Cardiac fibroblast (primary cell): ENCODE measurements around the gene GGNBP2.

Experiments
- DNase-seq, 2 donors: peaks; one replicate each; pipeline versions ENCODE4 v3.0.0 to v3.0.0-alpha.2; 2010; ENCODE audit warnings: low read depth in 2 of 2
- H3K4me3 ChIP-seq, 2 donors: replicated peaks in 1 of 2; 1 replicate in 1 of 2; 2 replicates in 1 of 2; pipeline ENCODE4 v1.5.1; 2011; ENCODE audit warnings: low read depth in 2 of 2, low read length in 2 of 2, mild to moderate bottlenecking in 2 of 2, moderate library complexity in 1 of 2
- CTCF ChIP-seq: IDR thresholded peaks from one replicate; pipeline ENCODE4 v1.5.1; 2011; ENCODE audit warnings: low read depth, mild to moderate bottlenecking, low read length, inconsistent platforms

GGNBP2 gene

DNA sequence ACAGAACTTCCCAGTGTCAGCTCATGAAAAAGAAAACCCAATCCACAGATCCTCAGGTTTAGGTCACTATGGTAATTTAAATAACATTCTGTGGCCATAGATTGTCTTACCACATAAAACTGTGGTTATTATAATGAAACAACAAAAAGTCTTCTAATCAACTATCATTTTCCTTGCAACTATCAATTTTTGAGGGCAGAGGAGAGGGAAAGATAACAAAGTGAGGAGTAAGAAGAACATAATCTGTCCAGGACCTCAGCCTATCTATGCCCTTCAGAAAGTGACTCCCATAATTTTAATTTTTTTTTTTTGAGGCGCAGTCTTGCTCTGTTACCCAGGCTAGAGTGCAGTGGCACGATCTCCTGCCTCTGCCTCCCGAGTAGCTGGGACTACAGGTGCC lies 4.0 kb upstream of the GGNBP2 start:
- H3K4me3 ChIP-seq, result no peak overlapping the region
- DNase-seq, result no peak
- TF ChIP-seq CTCF, result no peak

DNA sequence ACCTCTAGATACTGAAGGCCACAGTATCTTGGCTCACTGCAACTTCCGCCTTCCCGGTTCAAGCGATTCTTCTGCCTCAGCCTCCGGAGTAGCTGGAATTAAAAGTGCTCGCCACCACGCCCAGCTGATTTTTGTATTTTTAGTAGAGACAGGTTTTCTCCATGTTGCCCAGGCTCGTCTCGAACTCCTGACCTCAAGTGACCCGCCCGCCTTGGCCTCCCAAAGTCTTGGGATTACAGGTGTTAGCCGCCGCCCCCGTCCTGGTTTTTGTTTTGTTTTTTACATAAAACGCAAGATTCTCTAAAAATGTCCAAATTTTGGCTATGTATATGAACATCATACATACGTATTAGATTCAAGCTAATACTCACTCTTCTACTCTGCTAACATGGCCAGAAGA lies 2.0 kb upstream of the GGNBP2 start:
- no peak overlapping the region for H3K4me3 ChIP-seq
- no peak for DNase-seq
- TF ChIP-seq CTCF, result no peak

DNA sequence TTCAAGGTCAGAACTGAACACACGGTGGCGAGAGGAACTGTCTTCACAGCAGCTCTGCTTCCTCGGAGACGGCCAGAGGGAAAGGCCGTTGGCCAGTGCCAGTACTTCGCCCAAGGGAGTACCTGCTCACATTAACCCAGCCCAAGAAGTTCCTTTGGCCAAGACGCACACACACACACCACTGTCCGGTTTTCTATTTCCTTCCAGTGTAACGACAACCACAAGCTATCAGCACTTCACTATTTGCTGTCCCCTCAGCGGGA lies 744 bp upstream of the GGNBP2 start:
- peak overlapping the region; percentile 94 to 97 for H3K4me3 ChIP-seq
- DNase-seq, result peak in 1 of 2 donors; percentile 67
- TF ChIP-seq CTCF, result peak; percentile 23

- peak overlapping the region; percentile 94 to 97 for H3K4me3 ChIP-seq
- DNase-seq, result no peak
- TF ChIP-seq CTCF, result no peak
Measured at GRCh38 chr17:36545077-36545464, 352 bp downstream of the GGNBP2 start.

DNA sequence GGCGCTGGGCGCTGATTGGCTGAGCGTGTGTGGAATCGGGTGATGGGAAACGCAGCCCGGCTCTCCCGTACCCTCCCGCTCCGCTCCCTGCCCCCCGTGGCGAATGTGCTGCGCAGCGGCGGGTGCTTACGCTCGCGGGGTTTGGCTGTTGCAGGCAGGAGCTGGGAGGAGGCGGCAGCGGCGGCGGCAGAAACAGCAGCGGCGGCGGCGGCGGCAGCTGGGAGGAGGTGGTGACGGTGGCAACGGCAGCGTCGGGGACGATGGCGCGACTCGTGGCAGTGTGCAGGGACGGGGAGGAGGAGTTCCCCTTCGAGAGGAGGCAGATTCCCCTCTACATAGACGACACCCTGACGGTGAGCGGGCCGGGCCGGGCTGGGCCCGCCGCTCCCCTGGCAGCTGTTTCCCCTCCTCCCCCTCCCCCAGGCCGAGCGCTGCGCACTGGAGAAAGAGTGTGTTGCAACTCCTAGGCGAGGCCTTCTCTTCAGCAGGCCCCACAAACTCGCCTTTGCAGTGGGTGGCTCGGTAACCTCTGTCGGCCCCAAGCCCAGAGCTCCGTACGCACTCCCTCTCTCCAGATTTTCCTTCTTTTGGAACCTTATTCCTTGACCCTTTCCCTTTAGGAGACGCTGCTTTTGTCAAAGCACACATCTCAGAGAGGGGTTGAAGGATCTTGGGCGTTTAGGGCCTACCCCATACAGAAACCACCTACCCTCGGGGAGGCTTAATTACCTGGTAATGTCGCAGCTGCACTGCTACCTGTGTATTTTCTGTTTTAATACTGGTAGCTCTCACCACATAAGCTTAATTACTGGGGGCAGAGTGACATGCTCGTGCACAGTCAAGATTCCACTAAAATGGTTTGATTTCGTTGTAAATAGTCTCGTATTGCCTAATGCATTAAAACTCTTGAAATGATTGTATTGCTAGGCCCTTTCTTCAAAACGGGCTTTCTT lies 1.0 kb downstream of the GGNBP2 start:
- H3K4me3 ChIP-seq, result peak overlapping the region; percentile 83 to 94
- peak; percentile 97 to 99 for DNase-seq
- TF ChIP-seq CTCF, result no peak

DNA sequence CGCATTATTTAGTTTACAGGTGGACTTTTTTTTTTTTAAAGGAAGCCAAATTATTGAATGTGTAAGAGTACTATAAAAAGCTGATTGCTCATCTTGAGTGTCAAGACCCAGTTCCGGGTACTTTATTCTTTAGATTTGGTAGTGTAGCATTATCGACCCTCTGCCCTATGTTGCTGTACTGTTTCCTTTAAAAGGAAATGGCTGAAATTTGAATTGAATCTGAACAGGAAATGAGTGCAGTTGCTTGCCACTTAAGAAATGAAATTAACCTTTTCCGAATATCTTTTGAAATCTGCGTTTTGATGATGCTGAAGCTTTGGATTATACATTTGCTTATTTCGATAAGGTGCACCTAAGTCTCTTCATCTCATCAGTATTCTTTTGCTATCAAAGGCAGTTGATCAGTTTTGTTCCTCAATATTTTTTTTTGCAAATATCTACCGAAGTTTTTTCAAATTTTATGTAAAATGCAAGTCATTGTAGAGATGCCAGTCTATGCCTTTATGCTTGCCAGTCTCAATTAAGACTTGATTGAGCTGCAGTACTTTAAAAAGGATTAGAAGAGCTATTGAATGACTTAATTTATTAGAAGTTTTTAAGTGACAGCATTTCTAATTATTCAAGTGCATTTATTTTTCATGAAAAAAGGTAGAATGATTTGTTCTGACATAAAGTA lies 1.8 kb downstream of the GGNBP2 start:
- no peak for TF ChIP-seq CTCF
- H3K4me3 ChIP-seq, result peak overlapping the region; percentile 83 to 94
- peak; percentile 7 to 10 for DNase-seq
